Liver (tissue), 9 donors: ENCODE results near the gene BPGM. TPM values are rescaled to one million over a fixed set of nuclear protein-coding genes. Genes with fewer than 3 reads are reported as not detected.

Source experiments
- DNase-seq: peaks from one replicate; pipeline ENCODE4 v3.0.0-alpha.2; 2017; ENCODE audit warnings: low spot score
- H3K27ac ChIP-seq, 2 donors: one replicate each; pipeline ENCODE4 v1.7.0; 2013; ENCODE audit warnings: inconsistent platforms in 2 of 2, low read length in 2 of 2, control low read depth in 1 of 2, low read depth in 1 of 2, mild to moderate bottlenecking in 1 of 2
- H3K27me3 ChIP-seq, 4 donors: one replicate each; pipeline versions ENCODE4 v1.6.1 to v1.7.0; 2013; ENCODE audit warnings: low read length in 3 of 4, inconsistent platforms in 1 of 4, mild to moderate bottlenecking in 1 of 4, moderate library complexity in 1 of 4; ENCODE audit not compliant: control insufficient read depth in 4 of 4, insufficient read depth in 4 of 4
- H3K36me3 ChIP-seq, 4 donors: one replicate each; pipeline versions ENCODE4 v1.6.1 to v1.7.0; 2013; ENCODE audit warnings: low read length in 3 of 4, mild to moderate bottlenecking in 3 of 4, low read depth in 1 of 4, moderate library complexity in 1 of 4; ENCODE audit not compliant: control insufficient read depth in 4 of 4, insufficient read depth in 3 of 4
- H3K4me1 ChIP-seq, 4 donors: one replicate each; pipeline versions ENCODE4 v1.6.1 to v1.7.0; 2013; ENCODE audit warnings: low read length in 3 of 4, mild to moderate bottlenecking in 3 of 4, moderate library complexity in 1 of 4; ENCODE audit not compliant: control insufficient read depth in 4 of 4, insufficient read depth in 4 of 4
- H3K4me3 ChIP-seq, 3 donors: one replicate each; pipeline versions ENCODE4 v1.6.1 to v1.7.0; 2013; ENCODE audit warnings: low read length in 3 of 3, control low read depth in 1 of 3, low read depth in 1 of 3, mild to moderate bottlenecking in 1 of 3
- H3K9ac ChIP-seq, 2 donors: one replicate each; pipeline ENCODE4 v1.7.0; 2013; ENCODE audit warnings: low read length in 2 of 2, mild to moderate bottlenecking in 2 of 2, moderate library complexity in 2 of 2, control low read depth in 1 of 2, low read depth in 1 of 2
- H3K9me3 ChIP-seq, 4 donors: one replicate each; pipeline versions ENCODE4 v1.6.1 to v1.7.0; 2013; ENCODE audit warnings: low read length in 3 of 4; ENCODE audit not compliant: control insufficient read depth in 4 of 4
- ATF3 ChIP-seq: IDR thresholded peaks from 2 replicates; pipeline ENCODE4 v1.6.1; 2016; ENCODE audit warnings: antibody characterized with exemption
- CTCF ChIP-seq: fragments of 150-350 bp; IDR thresholded peaks from 2 replicates; pipeline ENCODE4 v1.5.1; 2017; ENCODE audit warnings: improper control_type of control experiment, low read depth, low read length; ENCODE audit not compliant: missing input control
- EGR1 ChIP-seq, 2 donors: IDR thresholded peaks; 2 replicates each; pipeline ENCODE4 v1.6.1; 2016 to 2018; ENCODE audit warnings: antibody characterized with exemption in 2 of 2, low read depth in 2 of 2
- FOXA1 ChIP-seq: IDR thresholded peaks from 2 replicates; pipeline ENCODE4 v1.6.1; 2016; ENCODE audit warnings: antibody characterized with exemption
- FOXA2 ChIP-seq: IDR thresholded peaks from 2 replicates; pipeline ENCODE4 v1.6.1; 2016; ENCODE audit warnings: antibody characterized with exemption
- GABPA ChIP-seq, 2 donors: IDR thresholded peaks in 1 of 2; conservative IDR thresholded peaks in 1 of 2; 2 replicates each; pipeline ENCODE4 v1.6.1; 2016; ENCODE audit warnings: antibody characterized with exemption in 2 of 2, mild to moderate bottlenecking in 1 of 2, moderate library complexity in 1 of 2
- HNF4A ChIP-seq, 2 donors: conservative IDR thresholded peaks; 2 replicates each; pipeline ENCODE4 v1.6.1; 2016; ENCODE audit warnings: antibody characterized with exemption in 2 of 2, mild to moderate bottlenecking in 2 of 2
- HNF4G ChIP-seq: IDR thresholded peaks from 2 replicates; pipeline ENCODE4 v1.6.1; 2016; ENCODE audit warnings: antibody characterized with exemption
- JUND ChIP-seq, 2 donors: IDR thresholded peaks; 2 replicates each; pipeline ENCODE4 v1.6.1; 2016; ENCODE audit warnings: antibody characterized with exemption in 2 of 2
- MAX ChIP-seq: IDR thresholded peaks from 2 replicates; pipeline ENCODE4 v1.6.1; 2016; ENCODE audit warnings: antibody characterized with exemption
- NR2F2 ChIP-seq: IDR thresholded peaks from 2 replicates; pipeline ENCODE4 v1.6.1; 2016; ENCODE audit warnings: antibody characterized with exemption
- RAD21 ChIP-seq, 2 donors: IDR thresholded peaks; 2 replicates each; pipeline ENCODE4 v1.6.1; 2016; ENCODE audit warnings: antibody characterized with exemption in 2 of 2, mild to moderate bottlenecking in 2 of 2
- RXRA ChIP-seq, 2 donors: IDR thresholded peaks; 2 replicates each; pipeline ENCODE4 v1.6.1; 2017 to 2018; ENCODE audit warnings: antibody characterized with exemption in 2 of 2, mild to moderate bottlenecking in 1 of 2
- SP1 ChIP-seq: IDR thresholded peaks from 2 replicates; pipeline ENCODE4 v1.6.1; 2018; ENCODE audit warnings: antibody characterized with exemption, mild to moderate bottlenecking
- TAF1 ChIP-seq: conservative IDR thresholded peaks from 2 replicates; pipeline ENCODE4 v1.6.1; 2016; ENCODE audit warnings: antibody characterized with exemption, mild to moderate bottlenecking
- YY1 ChIP-seq: IDR thresholded peaks from 2 replicates; pipeline ENCODE4 v1.6.1; 2016; ENCODE audit warnings: antibody characterized with exemption, mild to moderate bottlenecking
- WGBS: extraction: QIAGEN DNeasy Blood & Tissue Kit; methylation state at CpG from one replicate; pipeline ENCODE4 v1.1.7; 2013; 5-methylcytosine and 5-hydroxymethylcytosine counted together
- polyA plus RNA-seq, 2 donors: library from polyadenylated mRNA; stranded (reverse) in 1 of 2; unstranded in 1 of 2; fragments of 200-250 nt in 1 of 2; fragments of >200 nt in 1 of 2; fragmentation: Nextera tagmentation in 1 of 2; extraction: Ambion mirVana in 1 of 2; gene quantifications; one replicate each; pipeline versions ENCODE4 v1.2.1 to v1.2.3, GENCODE V29; 2013 to 2015
- total RNA-seq, 2 donors: library from RNA; depleted of rRNA; stranded (reverse); fragments of >200 nt; gene quantifications; one replicate each; pipeline ENCODE4 v1.2.3, GENCODE V29; 2014
- TF ChIP-seq, protein P1 (sequence below): IDR thresholded peaks from 2 replicates; pipeline ENCODE4 v1.6.1; 2016; ENCODE audit warnings: antibody characterized with exemption, mild to moderate bottlenecking
- TF ChIP-seq, protein P2 (sequence below): IDR thresholded peaks from 2 replicates; pipeline ENCODE4 v1.6.1; 2016; ENCODE audit warnings: antibody characterized with exemption
- donor health status: healthy.
- donor health status: healthy.
- donor health status: healthy.
- donor health status: healthy.
- donor health status: healthy.

BPGM gene
- total and polyA plus RNA-seq, 4 donors, result 6.1 to 250 (median 7.6) TPM

DNA sequence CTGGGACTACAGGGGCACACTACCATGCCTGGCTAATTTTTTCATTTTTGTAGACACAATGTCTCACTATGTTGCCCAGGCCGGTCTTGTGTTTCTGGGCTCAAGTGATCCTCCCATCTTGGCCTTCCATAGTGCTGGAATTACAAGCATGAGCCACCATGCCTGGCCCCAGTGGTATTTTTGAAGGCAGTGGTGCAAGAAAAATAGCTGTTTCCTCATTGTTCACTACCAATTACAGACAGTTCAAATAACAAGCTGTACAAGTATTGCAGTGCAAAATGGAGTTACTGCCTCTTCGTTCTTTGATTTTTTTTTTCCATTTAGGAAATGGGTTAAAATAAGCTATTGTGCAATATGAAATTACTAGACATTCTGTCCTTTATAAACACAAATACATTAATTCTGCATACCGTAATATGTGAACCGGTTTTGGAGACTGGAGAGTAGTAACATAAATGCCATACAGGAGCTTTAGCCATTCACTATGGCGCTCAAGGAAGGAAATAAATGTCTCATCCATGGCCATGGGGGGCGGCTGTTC lies 35.0 kb upstream of the BPGM start:
- Histone ChIP-seq H3K9ac (no peak overlapping the region), H3K27ac (no peak overlapping the region), H3K4me1 (no peaks in the 10 kb centered on the region), H3K9me3 (no peaks in the 10 kb centered on the region), H3K27me3 (peaks cover 0 to under 1% (median 0%) of the 10 kb centered on the region in 4 donors), H3K4me3 (no peak overlapping the region), H3K36me3 (no peaks in the 10 kb centered on the region)
- 86% methylated on average over 6 of the region's 6 CpGs for WGBS
- TF ChIP-seq ATF3 (no peak), FOXA1 (no peak), FOXA2 (no peak), YY1 (no peak), TAF1 (no peak), HNF4A (conservative IDR thresholded peaks at IDR 0.05) (no peak), GABPA (IDR thresholded peaks at IDR 0.05 in 1 of 2, conservative IDR thresholded peaks at IDR 0.05 in 1 of 2) (no peak), EGR1 (IDR thresholded peaks at IDR 0.05; ENCODE audit: low read depth in 2 of 2) (no peak), NR2F2 (no peak), RXRA (IDR thresholded peaks at IDR 0.05) (no peak), RAD21 (IDR thresholded peaks at IDR 0.05) (no peak), CTCF (no peak), HNF4G (no peak), JUND (IDR thresholded peaks at IDR 0.05) (no peak)
- TF ChIP-seq, protein P1, sequence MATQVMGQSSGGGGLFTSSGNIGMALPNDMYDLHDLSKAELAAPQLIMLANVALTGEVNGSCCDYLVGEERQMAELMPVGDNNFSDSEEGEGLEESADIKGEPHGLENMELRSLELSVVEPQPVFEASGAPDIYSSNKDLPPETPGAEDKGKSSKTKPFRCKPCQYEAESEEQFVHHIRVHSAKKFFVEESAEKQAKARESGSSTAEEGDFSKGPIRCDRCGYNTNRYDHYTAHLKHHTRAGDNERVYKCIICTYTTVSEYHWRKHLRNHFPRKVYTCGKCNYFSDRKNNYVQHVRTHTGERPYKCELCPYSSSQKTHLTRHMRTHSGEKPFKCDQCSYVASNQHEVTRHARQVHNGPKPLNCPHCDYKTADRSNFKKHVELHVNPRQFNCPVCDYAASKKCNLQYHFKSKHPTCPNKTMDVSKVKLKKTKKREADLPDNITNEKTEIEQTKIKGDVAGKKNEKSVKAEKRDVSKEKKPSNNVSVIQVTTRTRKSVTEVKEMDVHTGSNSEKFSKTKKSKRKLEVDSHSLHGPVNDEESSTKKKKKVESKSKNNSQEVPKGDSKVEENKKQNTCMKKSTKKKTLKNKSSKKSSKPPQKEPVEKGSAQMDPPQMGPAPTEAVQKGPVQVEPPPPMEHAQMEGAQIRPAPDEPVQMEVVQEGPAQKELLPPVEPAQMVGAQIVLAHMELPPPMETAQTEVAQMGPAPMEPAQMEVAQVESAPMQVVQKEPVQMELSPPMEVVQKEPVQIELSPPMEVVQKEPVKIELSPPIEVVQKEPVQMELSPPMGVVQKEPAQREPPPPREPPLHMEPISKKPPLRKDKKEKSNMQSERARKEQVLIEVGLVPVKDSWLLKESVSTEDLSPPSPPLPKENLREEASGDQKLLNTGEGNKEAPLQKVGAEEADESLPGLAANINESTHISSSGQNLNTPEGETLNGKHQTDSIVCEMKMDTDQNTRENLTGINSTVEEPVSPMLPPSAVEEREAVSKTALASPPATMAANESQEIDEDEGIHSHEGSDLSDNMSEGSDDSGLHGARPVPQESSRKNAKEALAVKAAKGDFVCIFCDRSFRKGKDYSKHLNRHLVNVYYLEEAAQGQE, result no peak
- TF ChIP-seq, protein P2, sequence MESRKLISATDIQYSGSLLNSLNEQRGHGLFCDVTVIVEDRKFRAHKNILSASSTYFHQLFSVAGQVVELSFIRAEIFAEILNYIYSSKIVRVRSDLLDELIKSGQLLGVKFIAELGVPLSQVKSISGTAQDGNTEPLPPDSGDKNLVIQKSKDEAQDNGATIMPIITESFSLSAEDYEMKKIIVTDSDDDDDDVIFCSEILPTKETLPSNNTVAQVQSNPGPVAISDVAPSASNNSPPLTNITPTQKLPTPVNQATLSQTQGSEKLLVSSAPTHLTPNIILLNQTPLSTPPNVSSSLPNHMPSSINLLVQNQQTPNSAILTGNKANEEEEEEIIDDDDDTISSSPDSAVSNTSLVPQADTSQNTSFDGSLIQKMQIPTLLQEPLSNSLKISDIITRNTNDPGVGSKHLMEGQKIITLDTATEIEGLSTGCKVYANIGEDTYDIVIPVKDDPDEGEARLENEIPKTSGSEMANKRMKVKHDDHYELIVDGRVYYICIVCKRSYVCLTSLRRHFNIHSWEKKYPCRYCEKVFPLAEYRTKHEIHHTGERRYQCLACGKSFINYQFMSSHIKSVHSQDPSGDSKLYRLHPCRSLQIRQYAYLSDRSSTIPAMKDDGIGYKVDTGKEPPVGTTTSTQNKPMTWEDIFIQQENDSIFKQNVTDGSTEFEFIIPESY, result no peak
- DNase-seq, result no peak

DNA sequence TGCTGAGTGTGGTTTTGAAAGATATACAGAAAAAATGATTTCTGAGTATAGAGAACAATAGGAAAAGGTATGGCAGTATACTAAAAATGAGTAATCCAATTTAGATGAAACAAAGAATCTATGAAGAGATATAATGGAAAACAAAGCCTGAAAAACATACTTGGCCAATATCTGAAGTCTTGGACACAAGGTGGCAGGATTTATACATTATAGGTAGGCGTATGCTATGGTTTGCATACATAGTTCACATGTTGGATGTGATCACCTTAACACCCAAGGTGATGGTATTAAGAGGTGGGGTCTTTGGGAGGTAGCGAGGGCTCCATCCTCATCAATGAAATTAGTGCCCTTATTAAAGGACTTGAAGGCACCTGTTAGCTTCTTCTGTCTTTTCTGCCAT lies 34.5 kb upstream of the BPGM start:
- TF ChIP-seq EGR1 (IDR thresholded peaks at IDR 0.05; ENCODE audit: low read depth in 2 of 2) (no peak), JUND (IDR thresholded peaks at IDR 0.05) (no peak), GABPA (IDR thresholded peaks at IDR 0.05 in 1 of 2, conservative IDR thresholded peaks at IDR 0.05 in 1 of 2) (no peak), TAF1 (no peak), FOXA2 (no peak), MAX (no peak), YY1 (no peak), SP1 (no peak), NR2F2 (no peak)
- H3K9me3 ChIP-seq, result no peaks in the 10 kb centered on the region
- 85% methylated on average over 2 of the region's 2 CpGs for WGBS

More for the DNA sequence above, 34.5 kb upstream of the BPGM start:
- Histone ChIP-seq H3K4me1 (no peaks in the 10 kb centered on the region), H3K9ac (no peak overlapping the region), H3K4me3 (no peak overlapping the region), H3K27ac (no peak overlapping the region), H3K27me3 (peaks cover 0 to 5% (median 0%) of the 10 kb centered on the region in 4 donors), H3K36me3 (no peaks in the 10 kb centered on the region)
- DNase-seq, result no peak
